SU-DHL-6 (cell line): ENCODE measurements around the gene SMIM1.

Source experiments
- H2AFZ ChIP-seq: fragments of 200-600 bp; sonication (generic); 2 replicates; pipeline ENCODE4 v1.6.1; 2014; ENCODE audit warnings: low read depth, mild to moderate bottlenecking, moderate library complexity, mixed read lengths, antibody characterized with exemption, low read length; ENCODE audit not compliant: severe bottlenecking
- H3F3A ChIP-seq: fragments of 200-600 bp; shearing (Covaris generic); 2 replicates; pipeline ENCODE4 v1.6.0; 2016; ENCODE audit warnings: antibody characterized with exemption, mild to moderate bottlenecking; ENCODE audit not compliant: insufficient read depth
- H3K27ac ChIP-seq: fragments of 200-600 bp; sonication (generic); 2 replicates; pipeline ENCODE4 v1.5.1; 2016; ENCODE audit warnings: low read depth, mild to moderate bottlenecking, low read length, moderate library complexity, mixed read lengths
- H3K27me3 ChIP-seq: fragments of 200-600 bp; sonication (generic), shearing (Covaris generic); 2 replicates; pipeline ENCODE4 v1.6.0; 2014; ENCODE audit warnings: mild to moderate bottlenecking, low read length
- H3K36me3 ChIP-seq: fragments of 200-600 bp; sonication (generic); 2 replicates; pipeline ENCODE4 v1.6.1; 2014; ENCODE audit warnings: mild to moderate bottlenecking, low read length, mixed read lengths
- H3K4me2 ChIP-seq: fragments of 300-600, 200-600 bp; shearing (Covaris generic), sonication (generic); 2 replicates; pipeline ENCODE4 v1.6.0; 2014; ENCODE audit warnings: low read length, low read depth, mild to moderate bottlenecking; ENCODE audit not compliant: poor library complexity, severe bottlenecking
- H3K4me3 ChIP-seq: fragments of 200-600 bp; sonication (generic); 2 replicates; pipeline ENCODE4 v1.5.1; 2014; ENCODE audit warnings: antibody characterized with exemption, low read length, mild to moderate bottlenecking, mixed read lengths; ENCODE audit not compliant: insufficient read depth, poor library complexity, severe bottlenecking
- H3K79me2 ChIP-seq: fragments of 200-600 bp; sonication (generic); 2 replicates; pipeline ENCODE4 v1.6.1; 2014; ENCODE audit warnings: mild to moderate bottlenecking, low read length, moderate library complexity; ENCODE audit not compliant: insufficient read depth
- H3K9ac ChIP-seq: fragments of 200-600 bp; sonication (generic); 2 replicates; pipeline ENCODE4 v1.7.0; 2014; ENCODE audit warnings: mild to moderate bottlenecking, low read length
- H3K9me2 ChIP-seq: fragments of 200-600 bp; sonication (generic); replicated peaks from 2 replicates; pipeline ENCODE4 v1.6.1; 2014; ENCODE audit warnings: low read length; ENCODE audit not compliant: insufficient read depth
- H3K9me3 ChIP-seq: fragments of 200-600 bp; sonication (generic); 2 replicates; pipeline ENCODE4 v1.6.1; 2014; ENCODE audit warnings: low read length, mixed read lengths; ENCODE audit not compliant: insufficient read depth
- H4K20me1 ChIP-seq: fragments of 200-600 bp; sonication (generic); 2 replicates; pipeline ENCODE4 v1.6.1; 2014; ENCODE audit warnings: low read depth, mild to moderate bottlenecking, antibody characterized with exemption, low read length, moderate library complexity, mixed read lengths
- EZH2phosphoT487 ChIP-seq: fragments of 200-600 bp; sonication (generic), shearing (Covaris generic); conservative IDR thresholded peaks from 2 replicates; pipeline ENCODE4 v1.6.1; 2018; ENCODE audit warnings: mild to moderate bottlenecking, antibody characterized with exemption, low read length, moderate library complexity, mixed read lengths
- TF ChIP-seq, protein P1 (sequence below): fragments of 200-600 bp; sonication (generic); IDR thresholded peaks from one replicate; pipeline ENCODE4 v1.5.1; 2017; ENCODE audit warnings: antibody characterized with exemption, mild to moderate bottlenecking, low read length, moderate library complexity; ENCODE audit not compliant: insufficient read depth, poor library complexity, severe bottlenecking

Gene SMIM1

DNA sequence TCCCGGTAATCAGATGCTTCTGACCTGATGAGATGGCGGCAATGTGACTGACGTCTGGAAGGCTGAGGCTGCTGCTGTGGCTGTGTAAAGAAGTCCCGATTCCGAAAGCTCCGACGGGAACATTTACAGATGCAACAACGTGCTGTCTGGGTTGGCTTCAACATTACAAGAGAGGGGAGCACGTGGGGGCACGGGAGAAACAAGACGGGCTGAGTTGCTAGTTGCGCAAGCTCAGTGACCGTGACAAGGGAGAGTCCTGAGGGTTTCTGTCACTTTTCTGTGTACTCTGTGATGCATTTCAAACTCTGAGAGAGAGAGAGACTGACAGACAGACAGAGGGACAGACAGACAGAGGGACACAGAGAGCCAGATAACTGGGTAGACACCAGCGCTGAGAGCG is 49.4 kb downstream of the SMIM1 start:
- no peaks in the 10 kb centered on the region for H3K36me3 ChIP-seq
- H3K9ac ChIP-seq: no peak overlapping the region

GRCh38 chr1:3822421-3822820 is 49.9 kb downstream of the SMIM1 start:
- Histone ChIP-seq H3K27me3 (no peaks in the 10 kb centered on the region), H3K9me3 (no peaks in the 10 kb centered on the region), H2AFZ (no peak overlapping the region), H3K4me3 (no peak overlapping the region), H3K9me2 (no peaks in the 10 kb centered on the region), H3K4me2 (no peak overlapping the region), H3K79me2 (no peaks in the 10 kb centered on the region), H4K20me1 (no peaks in the 10 kb centered on the region), H3K9ac (no peak overlapping the region), H3F3A (no peaks in the 10 kb centered on the region), H3K27ac (no peak overlapping the region), H3K36me3 (no peaks in the 10 kb centered on the region)
- TF ChIP-seq, protein P1, sequence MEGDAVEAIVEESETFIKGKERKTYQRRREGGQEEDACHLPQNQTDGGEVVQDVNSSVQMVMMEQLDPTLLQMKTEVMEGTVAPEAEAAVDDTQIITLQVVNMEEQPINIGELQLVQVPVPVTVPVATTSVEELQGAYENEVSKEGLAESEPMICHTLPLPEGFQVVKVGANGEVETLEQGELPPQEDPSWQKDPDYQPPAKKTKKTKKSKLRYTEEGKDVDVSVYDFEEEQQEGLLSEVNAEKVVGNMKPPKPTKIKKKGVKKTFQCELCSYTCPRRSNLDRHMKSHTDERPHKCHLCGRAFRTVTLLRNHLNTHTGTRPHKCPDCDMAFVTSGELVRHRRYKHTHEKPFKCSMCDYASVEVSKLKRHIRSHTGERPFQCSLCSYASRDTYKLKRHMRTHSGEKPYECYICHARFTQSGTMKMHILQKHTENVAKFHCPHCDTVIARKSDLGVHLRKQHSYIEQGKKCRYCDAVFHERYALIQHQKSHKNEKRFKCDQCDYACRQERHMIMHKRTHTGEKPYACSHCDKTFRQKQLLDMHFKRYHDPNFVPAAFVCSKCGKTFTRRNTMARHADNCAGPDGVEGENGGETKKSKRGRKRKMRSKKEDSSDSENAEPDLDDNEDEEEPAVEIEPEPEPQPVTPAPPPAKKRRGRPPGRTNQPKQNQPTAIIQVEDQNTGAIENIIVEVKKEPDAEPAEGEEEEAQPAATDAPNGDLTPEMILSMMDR: no peak

More for the DNA sequence above, 49.4 kb downstream of the SMIM1 start:
- H3K27ac ChIP-seq: no peak overlapping the region
- no peaks in the 10 kb centered on the region for H4K20me1 ChIP-seq
- TF ChIP-seq, protein P1: no peak
- TF ChIP-seq EZH2phosphoT487: no peak
- H3K9me2 ChIP-seq: no peaks in the 10 kb centered on the region
- H3K4me3 ChIP-seq: no peak overlapping the region
- no peaks in the 10 kb centered on the region for H3F3A ChIP-seq
- no peaks in the 10 kb centered on the region for H3K9me3 ChIP-seq
- no peaks in the 10 kb centered on the region for H3K79me2 ChIP-seq
- no peaks in the 10 kb centered on the region for H3K27me3 ChIP-seq
- H2AFZ ChIP-seq: no peak overlapping the region
- no peak overlapping the region for H3K4me2 ChIP-seq

GRCh38 chr1:3824650-3825049 is 52.1 kb downstream of the SMIM1 start:
- Histone ChIP-seq H2AFZ (no peak overlapping the region), H3K9me2 (no peaks in the 10 kb centered on the region), H3K9me3 (no peaks in the 10 kb centered on the region), H3K4me3 (no peak overlapping the region), H3K9ac (no peak overlapping the region), H4K20me1 (no peaks in the 10 kb centered on the region), H3K27me3 (no peaks in the 10 kb centered on the region), H3K4me2 (no peak overlapping the region), H3K27ac (no peak overlapping the region), H3F3A (no peaks in the 10 kb centered on the region), H3K36me3 (no peaks in the 10 kb centered on the region), H3K79me2 (no peaks in the 10 kb centered on the region)
- no peak for TF ChIP-seq EZH2phosphoT487
- TF ChIP-seq, protein P1: no peak

DNA sequence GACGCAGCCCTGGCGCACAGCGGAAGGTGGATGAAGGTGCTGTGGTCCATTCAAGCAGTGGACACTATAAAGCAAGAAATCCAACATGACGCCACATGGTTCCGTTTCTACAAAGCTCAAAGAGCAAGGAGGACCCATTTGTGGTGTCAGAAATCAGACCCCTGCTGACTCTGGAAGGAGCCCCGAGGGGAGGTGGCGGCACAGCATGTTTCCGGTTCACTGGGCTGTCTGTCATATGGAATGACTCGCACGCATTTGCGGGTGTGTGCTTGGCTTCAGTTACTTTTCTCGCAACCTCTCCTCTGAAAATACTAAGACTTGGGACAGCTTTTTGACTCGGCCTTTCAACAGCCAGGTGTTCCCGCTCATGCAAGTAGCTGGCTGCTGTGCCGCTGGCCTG is 52.8 kb downstream of the SMIM1 start:
- Histone ChIP-seq H4K20me1 (no peaks in the 10 kb centered on the region), H3K9me2 (no peaks in the 10 kb centered on the region), H3F3A (no peaks in the 10 kb centered on the region), H3K9me3 (no peaks in the 10 kb centered on the region), H3K27ac (no peak overlapping the region), H3K9ac (no peak overlapping the region), H3K36me3 (no peaks in the 10 kb centered on the region), H2AFZ (no peak overlapping the region), H3K4me3 (no peak overlapping the region), H3K79me2 (no peaks in the 10 kb centered on the region), H3K4me2 (no peak overlapping the region), H3K27me3 (no peaks in the 10 kb centered on the region)
- TF ChIP-seq, protein P1: no peak
- no peak for TF ChIP-seq EZH2phosphoT487
